NCI-H2196 treated with DMSO at 0.1 percent for 48 hours (cell line): Measurements from ENCODE around the gene NINJ2.

Experiments
- DNase-seq: peaks from one replicate; lab custom pipeline; 2025; ENCODE audit not compliant: unreplicated experiment; lab: John Stamatoyannopoulos, UW

Gene NINJ2

GRCh38 chr12:571795-572531 is 91.3 kb downstream of the NINJ2 start:
- DNase-seq = no peak

- DNase-seq = no peak
These were observed 92.1 kb downstream of the NINJ2 start for GRCh38 chr12:570921-571794.

- DNase-seq = no peak
These were observed 92.8 kb downstream of the NINJ2 start for GRCh38 chr12:570435-570920.

GRCh38 chr12:569803-570434 is 93.3 kb downstream of the NINJ2 start:
- no peak for DNase-seq

- no peak for DNase-seq
These were observed 94.1 kb downstream of the NINJ2 start for GRCh38 chr12:569091-569676.

- no peak for DNase-seq
These were observed 94.8 kb downstream of the NINJ2 start for GRCh38 chr12:568486-568885.

- DNase-seq = no peak
These were observed 97.6 kb downstream of the NINJ2 start for GRCh38 chr12:565589-566105.

- DNase-seq = no peak
These were observed 98.1 kb downstream of the NINJ2 start for GRCh38 chr12:565161-565560.

- DNase-seq = no peak
These were observed 99.4 kb downstream of the NINJ2 start for GRCh38 chr12:563787-564298.

- DNase-seq = no peak
These were observed 99.9 kb downstream of the NINJ2 start for GRCh38 chr12:563250-563781.

- no peak for DNase-seq
These were observed 100.6 kb downstream of the NINJ2 start for GRCh38 chr12:562634-563033.

- DNase-seq = no peak
These were observed 101.2 kb downstream of the NINJ2 start for GRCh38 chr12:561908-562593.

- DNase-seq = no peak
These were observed 101.9 kb downstream of the NINJ2 start for GRCh38 chr12:561391-561705.

GRCh38 chr12:560691-561390 is 102.4 kb downstream of the NINJ2 start:
- DNase-seq = no peak

GRCh38 chr12:559906-560455 is 103.3 kb downstream of the NINJ2 start:
- DNase-seq = no peak

- DNase-seq = no peak
These were observed 103.9 kb downstream of the NINJ2 start for GRCh38 chr12:559208-559905.

GRCh38 chr12:558580-558979 is 104.7 kb downstream of the NINJ2 start:
- DNase-seq = no peak

GRCh38 chr12:556498-556897 is 106.7 kb downstream of the NINJ2 start:
- DNase-seq = no peak

GRCh38 chr12:554001-554285 is 109.3 kb downstream of the NINJ2 start:
- DNase-seq = no peak
